SK-N-SH treated with all-trans-retinoic acid at 6 μM for 48 hours (cell line): ENCODE data around the gene FCER2.

ENCODE experiments used
- ATAC-seq: fragments of 200-7000 bp; cut with Tn5 transposase; 3 replicates; pipeline ENCODE4 v1.9.1; 2020; ENCODE audit warnings: mild to moderate bottlenecking, moderate library complexity
- ARNTL ChIP-seq: fragments of 450-650 bp; formaldehyde crosslinking; IDR thresholded peaks from 2 replicates; pipeline ENCODE4 v1.5.0; 2020; ENCODE audit warnings: low read depth, mild to moderate bottlenecking, moderate library complexity, borderline replicate concordance
- BACH2 ChIP-seq: fragments of 250-450 bp; sonication (Bioruptor Pico); IDR thresholded peaks from 2 replicates; pipeline ENCODE4 v1.9.0; 2021; ENCODE audit warnings: mild to moderate bottlenecking, borderline replicate concordance
- CREB5 ChIP-seq: fragments of 250-450 bp; sonication (Bioruptor Pico); IDR thresholded peaks from 2 replicates; pipeline ENCODE4 v1.5.1; 2020; ENCODE audit warnings: low read depth, mild to moderate bottlenecking, moderate library complexity
- CSDC2 ChIP-seq: fragments of 250-450 bp; sonication (Bioruptor Pico); IDR thresholded peaks from 2 replicates; pipeline ENCODE4 v1.5.0; 2020; ENCODE audit warnings: mild to moderate bottlenecking, moderate library complexity
- CSRNP3 ChIP-seq: fragments of 250-450 bp; sonication (Bioruptor Pico); IDR thresholded peaks from 2 replicates; pipeline ENCODE4 v1.5.1; 2021; ENCODE audit warnings: mild to moderate bottlenecking, moderate library complexity
- ESRRG ChIP-seq: fragments of 250-450 bp; sonication (Bioruptor Pico); IDR thresholded peaks from 2 replicates; pipeline ENCODE4 v1.6.1; 2021; ENCODE audit warnings: mild to moderate bottlenecking
- GLIS3 ChIP-seq: fragments of 250-450 bp; sonication (Bioruptor Pico); IDR thresholded peaks from 2 replicates; pipeline ENCODE4 v1.5.0; 2020; ENCODE audit warnings: mild to moderate bottlenecking, moderate library complexity
- ISL1 ChIP-seq: fragments of 250-450 bp; sonication (Bioruptor Pico); IDR thresholded peaks from 2 replicates; pipeline ENCODE4 v2.1.2; 2022; ENCODE audit warnings: mild to moderate bottlenecking, moderate library complexity
- PATZ1 ChIP-seq: fragments of 250-450 bp; sonication (Bioruptor Pico); IDR thresholded peaks from 2 replicates; pipeline ENCODE4 v1.8.0; 2020; ENCODE audit warnings: mild to moderate bottlenecking, moderate library complexity, borderline replicate concordance
- POU6F1 ChIP-seq: fragments of 250-450 bp; sonication (Bioruptor Pico); IDR thresholded peaks from 2 replicates; pipeline ENCODE4 v1.8.0; 2021; ENCODE audit warnings: low read depth, mild to moderate bottlenecking, moderate library complexity, borderline replicate concordance
- PPARA ChIP-seq: fragments of 250-450 bp; sonication (Bioruptor Pico); IDR thresholded peaks from 2 replicates; pipeline ENCODE4 v1.5.0; 2020; ENCODE audit warnings: mild to moderate bottlenecking, borderline replicate concordance
- RARB ChIP-seq: fragments of 250-450 bp; sonication (Bioruptor Pico); IDR thresholded peaks from 2 replicates; pipeline ENCODE4 v1.8.0; 2021; ENCODE audit warnings: mild to moderate bottlenecking, moderate library complexity
- SNAI2 ChIP-seq: fragments of 250-450 bp; sonication (Bioruptor Pico); IDR thresholded peaks from 2 replicates; pipeline ENCODE4 v1.5.0; 2020; ENCODE audit warnings: mild to moderate bottlenecking, moderate library complexity
- TCF4 ChIP-seq: fragments of 250-450 bp; sonication (Bioruptor Pico); IDR thresholded peaks from 2 replicates; pipeline ENCODE4 v1.8.0; 2021; ENCODE audit warnings: mild to moderate bottlenecking, moderate library complexity, borderline replicate concordance
- TOX ChIP-seq: fragments of 250-450 bp; sonication (Bioruptor Pico); IDR thresholded peaks from 2 replicates; pipeline ENCODE4 v1.8.0; 2021; ENCODE audit warnings: mild to moderate bottlenecking, moderate library complexity, borderline replicate concordance
- ZC3H10 ChIP-seq: fragments of 250-450 bp; sonication (Bioruptor Pico); IDR thresholded peaks from 2 replicates; pipeline ENCODE4 v1.5.1; 2021; ENCODE audit warnings: mild to moderate bottlenecking, moderate library complexity
- ZFP30 ChIP-seq: fragments of 450-650 bp; formaldehyde crosslinking; IDR thresholded peaks from 2 replicates; pipeline ENCODE4 v1.5.0; 2022; ENCODE audit warnings: mild to moderate bottlenecking, moderate library complexity
- ZNF565 ChIP-seq: fragments of 450-650 bp; formaldehyde crosslinking; conservative IDR thresholded peaks from 2 replicates; pipeline ENCODE4 v1.5.0; 2020; ENCODE audit warnings: low read depth, mild to moderate bottlenecking, moderate library complexity
- ZNF70 ChIP-seq: fragments of 450-650 bp; formaldehyde crosslinking; IDR thresholded peaks from 2 replicates; pipeline ENCODE4 v1.5.0; 2020; ENCODE audit warnings: mild to moderate bottlenecking, moderate library complexity
- ZNF8 ChIP-seq: fragments of 450-650 bp; formaldehyde crosslinking; IDR thresholded peaks from 2 replicates; pipeline ENCODE4 v1.5.0; 2020; ENCODE audit warnings: mild to moderate bottlenecking, moderate library complexity

FCER2 gene

GRCh38 chr19:7710616-7711015 lies 8.7 kb upstream of the FCER2 start (continued):
- TF ChIP-seq CSRNP3 (no peak), GLIS3 (CRISPR knock-in tag) (no peak), TCF4 (CRISPR knock-in tag) (no peak)

- ATAC-seq: no peak
- TF ChIP-seq PATZ1 (CRISPR knock-in tag) (no peak), ARNTL (CRISPR knock-in tag) (no peak)
Measured at GRCh38 chr19:7709932-7710460, 8.1 kb upstream of the FCER2 start.

- no peak for TF ChIP-seq ZFP30
- no peak for TF ChIP-seq ESRRG (CRISPR knock-in tag)
- TF ChIP-seq TCF4 (CRISPR knock-in tag): no peak
- no peak for TF ChIP-seq ZNF565 (CRISPR knock-in tag)
- no peak for TF ChIP-seq POU6F1 (CRISPR knock-in tag)
- TF ChIP-seq PATZ1 (CRISPR knock-in tag): no peak
- TF ChIP-seq CSDC2 (CRISPR knock-in tag): no peak
- no peak for TF ChIP-seq PPARA
- TF ChIP-seq ZNF70 (CRISPR knock-in tag): no peak
- no peak for TF ChIP-seq ISL1
- no peak for TF ChIP-seq TOX (CRISPR knock-in tag)
- TF ChIP-seq GLIS3 (CRISPR knock-in tag): no peak
- no peak for TF ChIP-seq ARNTL (CRISPR knock-in tag)
- ATAC-seq: no peak
Measured at GRCh38 chr19:7706955-7707456, 5.1 kb upstream of the FCER2 start.

- TF ChIP-seq SNAI2 (CRISPR knock-in tag) (no peak), ZC3H10 (CRISPR knock-in tag) (no peak), ZNF565 (CRISPR knock-in tag) (no peak), CSDC2 (CRISPR knock-in tag) (no peak), ARNTL (CRISPR knock-in tag) (no peak), GLIS3 (CRISPR knock-in tag) (no peak), ZNF8 (CRISPR knock-in tag) (no peak), BACH2 (no peak), CREB5 (CRISPR knock-in tag) (no peak), RARB (CRISPR knock-in tag) (no peak), PATZ1 (CRISPR knock-in tag) (no peak), CSRNP3 (no peak)
- ATAC-seq: no peak
Measured at GRCh38 chr19:7706188-7706954, 4.4 kb upstream of the FCER2 start.
